NCI-H1436 treated with DMSO at 0.1 percent for 48 hours (cell line): ENCODE data around the gene UMODL1.
A peak's percentile ranks its signal among the peaks of the same experiment; 100 is the strongest.
"Not testable (repeated sequence)": the region's sequence is repeated elsewhere in the genome, so short reads cannot be mapped to it uniquely, and the experiment has no call there.

Experiments
- DNase-seq: peaks from one replicate; lab custom pipeline; 2025; lab: John Stamatoyannopoulos, UW

The UMODL1 gene

GRCh38 chr21:42101246-42101645, 30.1 kb downstream of the UMODL1 start:
- DNase-seq, result no peak

DNA sequence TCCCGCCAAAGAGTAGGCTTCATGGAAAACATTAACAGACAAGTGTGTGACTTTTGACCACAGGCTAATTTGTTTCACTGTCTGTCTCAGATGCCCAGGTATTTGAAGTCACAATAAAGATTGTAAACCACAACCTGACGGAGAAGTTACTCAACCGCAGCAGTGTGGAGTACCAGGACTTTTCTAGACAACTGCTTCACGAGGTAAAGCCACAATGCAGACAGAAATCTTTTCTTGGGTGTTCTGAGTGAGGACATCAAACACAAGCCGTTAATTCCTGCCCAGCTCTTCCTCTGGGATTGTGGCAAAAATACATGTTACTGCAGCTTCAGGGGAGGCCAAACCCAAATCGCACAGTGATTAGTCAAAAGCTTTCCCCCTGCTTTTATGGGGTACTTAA, 31.0 kb downstream of the UMODL1 start:
- DNase-seq, result no peak

GRCh38 chr21:42102526-42102925, 31.4 kb downstream of the UMODL1 start:
- no peak for DNase-seq

DNA sequence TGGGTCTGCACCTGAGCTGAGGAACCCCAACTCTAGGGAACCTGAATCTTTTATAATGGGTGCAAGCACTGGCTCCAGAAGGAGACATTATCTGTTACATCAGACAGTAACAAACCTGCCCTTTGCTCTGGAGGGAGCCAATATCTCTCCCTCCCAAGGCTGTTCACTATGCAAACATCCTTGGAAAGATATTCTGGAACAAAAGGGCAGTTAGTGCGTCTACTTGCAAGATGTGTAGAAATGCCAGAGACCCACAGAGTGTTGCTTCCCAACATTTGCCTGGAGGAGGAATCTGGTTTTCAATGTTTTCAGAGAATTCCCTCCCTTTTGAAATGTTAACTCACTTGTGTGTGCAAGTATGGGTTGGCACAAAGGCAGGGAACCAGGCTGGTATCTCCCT, 31.9 kb downstream of the UMODL1 start:
- DNase-seq, result no peak

- no peak for DNase-seq
Measured at GRCh38 chr21:42103843-42104242, 32.7 kb downstream of the UMODL1 start.

DNA sequence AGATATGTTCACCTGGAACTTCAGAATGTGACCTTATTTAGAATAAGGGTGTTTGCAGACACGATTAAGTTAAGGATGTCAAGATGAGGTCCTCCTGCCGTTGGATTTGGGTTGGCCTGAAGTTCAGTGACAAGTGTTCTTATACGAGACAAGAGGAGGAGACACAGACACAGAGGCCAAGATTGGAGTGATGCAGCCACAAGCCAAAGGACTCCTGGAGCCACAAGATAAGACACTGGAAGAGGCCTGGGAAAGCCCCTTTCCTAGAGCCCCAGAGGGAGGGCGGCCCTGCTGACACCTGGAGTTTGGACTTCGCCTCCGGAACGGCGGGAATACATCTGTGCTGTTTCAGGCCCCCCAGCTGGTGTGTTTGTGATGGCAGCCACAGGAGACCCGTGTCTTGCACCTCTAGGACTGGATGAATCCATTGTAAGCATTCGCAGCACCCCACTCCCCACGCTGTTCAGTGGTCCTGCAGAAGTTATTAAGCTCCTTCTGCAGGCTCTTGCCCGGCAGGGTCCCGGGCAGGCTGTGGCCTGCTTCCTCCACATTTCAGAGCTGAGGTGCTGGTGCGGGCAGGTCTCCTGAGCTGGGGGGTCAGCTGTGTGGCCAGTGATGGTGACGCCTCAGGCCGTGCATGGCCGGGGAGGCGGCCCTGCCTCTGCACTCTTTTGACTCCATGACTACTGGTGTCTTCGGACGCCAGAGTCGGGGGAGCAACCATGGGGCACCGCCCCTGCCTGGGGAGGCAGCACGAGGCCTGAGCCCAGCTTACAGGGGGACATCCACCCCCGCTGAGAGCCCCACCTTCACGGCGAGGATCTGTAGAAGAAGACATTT, 34.6 kb downstream of the UMODL1 start:
- no peak for DNase-seq

GRCh38 chr21:42106425-42106824, 35.3 kb downstream of the UMODL1 start:
- no peak for DNase-seq

DNA sequence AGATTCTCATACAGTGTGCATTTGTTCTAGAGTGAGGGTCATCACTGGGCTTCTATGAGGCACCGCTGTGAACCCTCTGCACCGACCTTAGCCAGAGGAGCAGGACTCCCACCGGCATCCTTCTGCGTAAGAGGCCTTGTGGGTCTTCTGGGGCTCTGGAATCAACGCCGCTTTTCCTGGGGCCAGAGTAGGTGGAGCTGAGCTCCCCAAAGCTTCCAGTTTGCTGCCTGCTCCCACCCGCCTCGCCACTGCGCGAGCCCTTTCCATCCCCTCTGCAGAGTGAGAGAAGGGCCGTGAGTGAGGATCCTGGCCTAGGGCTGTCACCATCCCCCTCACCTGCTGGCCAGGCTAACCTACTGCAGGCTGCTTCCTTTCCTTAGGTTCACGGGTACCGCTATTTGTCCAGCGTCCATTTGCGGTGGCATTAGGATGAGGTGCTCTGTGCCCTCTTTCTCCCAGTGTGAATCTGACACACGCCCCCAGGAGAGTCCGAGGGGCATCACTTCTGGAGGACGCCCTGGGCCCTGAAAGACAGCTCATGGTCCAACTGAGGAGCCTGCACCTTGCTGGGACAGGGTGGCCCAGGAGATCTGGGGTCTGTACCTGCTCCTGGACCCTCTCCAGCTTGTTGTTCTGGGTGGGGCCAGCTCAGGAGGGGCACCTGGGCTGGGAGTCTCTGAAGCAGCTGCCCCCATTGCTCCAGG, 36.2 kb downstream of the UMODL1 start:
- DNase-seq, result no peak

GRCh38 chr21:42107881-42108553, 36.9 kb downstream of the UMODL1 start:
- peak; percentile 20 for DNase-seq

DNA sequence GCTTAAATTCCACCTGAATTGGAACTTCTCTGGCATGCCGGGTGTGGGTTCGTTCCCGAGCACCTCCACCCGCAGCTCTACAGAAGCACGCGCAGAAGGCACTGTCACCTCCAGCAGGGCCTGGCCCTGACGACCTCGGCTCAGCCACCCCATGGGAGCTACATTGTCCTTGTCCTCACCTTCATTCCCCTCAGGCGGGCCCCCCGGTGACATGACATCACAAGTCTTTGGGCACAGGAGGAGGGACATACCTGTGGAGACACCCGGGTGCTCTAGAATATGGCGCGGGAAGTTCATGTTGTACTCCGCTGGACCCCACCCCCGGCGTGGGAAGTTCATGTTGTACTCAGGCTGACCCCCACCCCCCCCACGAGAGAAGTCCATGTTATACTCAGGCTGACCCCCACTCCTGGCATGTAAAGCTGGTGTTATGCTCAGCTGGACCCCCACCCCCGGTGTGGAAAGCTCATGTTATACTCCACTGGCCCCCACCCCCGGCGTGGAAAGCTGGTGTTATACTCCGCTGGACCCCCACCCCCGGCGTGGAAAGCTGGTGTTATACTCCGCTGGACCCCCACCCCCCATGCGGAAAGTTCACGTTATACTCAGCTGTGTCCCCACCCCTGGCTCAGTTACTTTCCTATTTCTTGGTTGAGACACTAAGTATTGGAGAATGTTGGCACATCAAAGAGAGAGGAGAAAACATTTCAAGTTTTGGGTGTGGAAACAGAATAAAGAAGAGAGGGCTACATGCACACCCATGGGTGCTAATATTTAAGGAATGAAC, 37.6 kb downstream of the UMODL1 start:
- DNase-seq, result no peak

- no peak for DNase-seq
Measured at GRCh38 chr21:42109473-42109872, 38.4 kb downstream of the UMODL1 start.

GRCh38 chr21:42109873-42110525, 38.9 kb downstream of the UMODL1 start:
- DNase-seq, result no peak

- DNase-seq, result no peak
Measured at GRCh38 chr21:42110691-42111469, 39.8 kb downstream of the UMODL1 start.

DNA sequence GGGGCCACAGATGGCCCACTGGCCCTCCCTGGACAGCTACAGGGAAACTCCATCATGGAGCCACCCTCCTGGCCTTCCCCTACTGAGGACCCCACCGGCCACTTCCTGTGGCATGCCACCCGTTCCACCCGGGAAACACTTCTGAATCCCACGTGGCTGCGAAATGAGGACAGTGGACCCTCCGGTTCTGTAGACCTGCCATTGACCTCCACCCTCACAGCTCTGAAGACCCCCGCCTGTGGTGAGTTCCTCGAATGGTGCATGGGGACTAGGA, 40.3 kb downstream of the UMODL1 start:
- DNase-seq, result no peak

- DNase-seq, result no peak
Measured at GRCh38 chr21:42111811-42112210, 40.7 kb downstream of the UMODL1 start.

GRCh38 chr21:42112238-42112637, 41.1 kb downstream of the UMODL1 start:
- no peak for DNase-seq

- DNase-seq, result no peak
Measured at GRCh38 chr21:42112857-42113256, 41.7 kb downstream of the UMODL1 start.

- no peak for DNase-seq
Measured at GRCh38 chr21:42113926-42114409, 42.9 kb downstream of the UMODL1 start.

DNA sequence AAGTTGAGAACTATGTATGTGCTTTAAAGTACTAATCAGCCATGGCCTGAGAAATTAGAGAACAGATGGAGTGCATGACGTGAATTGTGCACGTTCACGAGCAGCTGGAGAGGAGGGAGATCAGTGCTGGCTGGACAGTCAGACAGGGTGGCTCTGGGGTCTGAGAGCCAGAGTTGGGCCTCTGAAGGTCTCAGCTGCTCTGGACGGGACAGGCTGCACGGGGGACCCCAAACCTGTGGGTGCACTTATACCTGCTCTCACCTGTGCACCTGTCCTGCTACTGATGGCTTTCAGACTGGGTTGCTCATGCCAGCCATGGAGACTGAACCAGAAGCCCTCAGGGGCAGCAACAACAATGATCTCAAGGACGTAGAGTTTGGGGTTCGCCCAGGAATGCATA, 43.5 kb downstream of the UMODL1 start:
- no peak for DNase-seq

DNA sequence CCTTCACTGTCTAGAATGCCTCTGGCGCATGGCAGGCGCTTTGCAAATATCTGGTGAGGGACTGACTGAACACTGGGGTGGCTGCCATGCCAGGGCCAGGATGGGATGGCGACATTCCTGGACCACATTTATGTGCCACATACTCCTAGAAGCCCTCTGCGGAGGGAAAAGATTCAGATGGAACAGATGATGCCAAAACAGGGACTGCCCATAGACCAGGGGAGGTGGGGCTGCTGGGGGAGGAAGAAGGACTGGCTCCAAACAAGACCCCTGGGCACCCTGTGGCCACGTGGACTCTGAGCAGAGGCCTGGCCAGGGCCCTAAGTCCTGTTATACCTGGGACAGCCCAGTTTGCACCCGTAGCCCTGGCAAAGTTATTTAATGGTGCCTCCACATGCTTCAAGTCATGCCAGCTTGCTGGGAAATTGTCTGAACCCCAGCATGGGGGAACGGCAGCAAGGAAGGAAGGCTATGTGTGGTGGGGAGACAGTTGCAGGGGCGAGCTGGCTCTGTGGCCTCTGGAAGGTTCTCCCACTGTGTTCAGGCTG, 44.1 kb downstream of the UMODL1 start:
- no peak for DNase-seq

DNA sequence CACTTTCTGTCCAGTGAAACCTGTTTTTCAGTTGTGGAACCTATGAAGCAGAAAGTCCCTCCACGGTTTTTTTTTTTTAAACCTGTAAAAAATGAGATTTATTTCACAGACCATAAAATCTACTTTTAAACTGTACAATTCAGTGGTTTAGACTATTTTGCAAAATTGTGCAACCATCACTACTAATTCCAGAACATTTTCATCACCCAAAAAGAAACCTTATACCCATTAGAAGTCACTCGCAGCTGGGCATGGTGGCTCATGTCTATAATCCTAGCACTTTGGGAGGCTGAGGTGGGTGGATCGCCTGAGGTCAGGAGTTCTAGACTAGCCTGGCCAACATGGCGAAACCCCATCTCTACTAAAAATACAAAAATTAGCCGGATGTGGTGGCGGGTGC, 45.4 kb downstream of the UMODL1 start:
- not testable (repeated sequence) for DNase-seq
